ENCODE data around the gene SORCS2.

- TF ChIP-seq CTCF (IDR thresholded peaks at IDR 0.05; ENCODE audit: low read depth, low read length): no peak
- TF ChIP-seq EZH2phosphoT487 (IDR thresholded peaks at IDR 0.05; ENCODE audit: low read depth): no peak
These were observed 90.6 kb downstream of the SORCS2 start for GRCh38 chr4:7282786-7283440.
